Measurements from ENCODE around the gene CNTN5.
"Not testable (repeated sequence)": the region's sequence is repeated elsewhere in the genome, so short reads cannot be mapped to it uniquely, and the experiment has no call there.

Gene CNTN5

GRCh38 chr11:99795999-99796398, 775.2 kb downstream of the CNTN5 start:
- DNase-seq = no peak

DNA sequence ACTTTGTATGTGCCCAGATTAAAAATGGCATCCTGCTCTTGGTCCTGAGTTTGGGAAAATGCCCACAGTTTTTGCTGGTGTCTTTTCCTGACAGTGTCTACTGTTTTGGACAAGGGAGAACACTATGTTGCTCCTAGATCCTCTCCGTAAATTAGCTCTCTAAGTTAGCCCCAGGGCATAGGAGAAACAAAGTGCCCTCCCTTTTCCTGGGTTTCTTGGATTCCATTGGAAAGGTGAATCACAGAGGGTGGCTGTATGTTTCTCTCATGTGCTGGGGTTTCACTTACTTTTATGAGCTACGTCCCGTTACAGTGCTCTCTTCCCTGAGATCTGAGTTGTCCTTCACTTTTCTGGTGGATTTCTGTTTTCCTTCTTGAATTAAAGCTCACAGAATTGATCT, 782.8 kb downstream of the CNTN5 start:
- DNase-seq = no peak

GRCh38 chr11:99812516-99812915, 791.8 kb downstream of the CNTN5 start:
- no peak for DNase-seq

- no peak for DNase-seq
Measured at GRCh38 chr11:99814021-99814420, 793.3 kb downstream of the CNTN5 start.

DNA sequence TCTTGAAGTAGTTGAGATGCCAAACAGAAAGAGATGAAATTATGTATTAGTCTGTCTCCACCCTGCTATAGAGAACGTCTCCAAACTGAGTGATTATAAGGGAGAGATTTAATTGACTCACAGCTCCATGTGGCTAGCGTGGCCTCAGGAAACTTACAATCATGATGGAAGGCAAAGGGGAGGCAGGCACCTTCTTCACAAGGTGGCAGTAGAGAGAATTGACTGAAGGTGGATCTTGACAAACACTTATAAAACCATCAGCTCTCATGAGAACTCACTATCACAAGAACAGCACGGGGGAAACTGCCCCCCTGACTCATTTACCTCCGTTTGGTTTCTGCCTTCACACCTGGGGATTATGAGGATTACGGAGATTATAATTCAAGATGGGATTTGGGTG, 794.0 kb downstream of the CNTN5 start:
- no peak for DNase-seq

DNA sequence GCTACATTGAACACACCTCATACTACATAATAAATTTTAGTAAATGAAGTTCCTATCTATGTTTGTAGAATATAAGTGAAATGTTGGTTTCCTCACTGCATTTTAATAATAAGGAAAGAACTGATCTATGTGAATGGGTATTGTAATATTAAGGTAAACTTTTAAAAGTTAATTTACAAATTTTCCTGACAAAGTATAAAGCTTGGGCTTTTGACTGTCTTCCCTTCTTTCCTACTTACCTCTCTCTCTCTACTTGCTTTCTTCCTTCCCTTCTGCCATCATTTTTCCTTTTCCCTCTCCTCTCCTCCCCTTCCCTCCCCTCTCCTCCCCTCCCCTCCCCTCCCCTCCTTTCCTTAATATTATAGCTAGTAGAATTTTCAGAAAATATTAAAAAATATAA, 798.2 kb downstream of the CNTN5 start:
- no peak for DNase-seq

- no peak for DNase-seq
Measured at GRCh38 chr11:99822846-99823565, 802.3 kb downstream of the CNTN5 start.

- DNase-seq = not testable (repeated sequence)
Measured at GRCh38 chr11:99836739-99837138, 816.0 kb downstream of the CNTN5 start.

DNA sequence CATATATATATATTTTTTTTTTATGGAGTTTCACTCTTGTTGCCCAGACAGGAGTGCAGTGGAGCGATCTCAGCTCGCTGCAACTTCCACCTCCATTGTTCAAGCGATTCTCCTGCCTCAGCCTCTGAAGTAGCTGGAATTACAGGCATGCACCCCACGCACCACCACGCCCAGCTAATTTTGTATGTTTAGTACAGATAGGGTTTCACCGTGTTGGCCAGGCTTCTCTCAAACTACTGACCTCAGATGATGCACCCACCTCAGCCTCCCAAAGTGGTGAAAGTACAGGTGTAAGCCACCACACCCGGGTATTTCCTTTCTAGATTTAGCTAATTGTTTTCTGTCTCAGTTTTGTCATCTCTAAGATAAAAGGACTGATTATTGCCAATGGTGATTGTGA, 821.1 kb downstream of the CNTN5 start:
- DNase-seq = no peak

- no peak for DNase-seq
Measured at GRCh38 chr11:99865951-99866350, 845.2 kb downstream of the CNTN5 start.

DNA sequence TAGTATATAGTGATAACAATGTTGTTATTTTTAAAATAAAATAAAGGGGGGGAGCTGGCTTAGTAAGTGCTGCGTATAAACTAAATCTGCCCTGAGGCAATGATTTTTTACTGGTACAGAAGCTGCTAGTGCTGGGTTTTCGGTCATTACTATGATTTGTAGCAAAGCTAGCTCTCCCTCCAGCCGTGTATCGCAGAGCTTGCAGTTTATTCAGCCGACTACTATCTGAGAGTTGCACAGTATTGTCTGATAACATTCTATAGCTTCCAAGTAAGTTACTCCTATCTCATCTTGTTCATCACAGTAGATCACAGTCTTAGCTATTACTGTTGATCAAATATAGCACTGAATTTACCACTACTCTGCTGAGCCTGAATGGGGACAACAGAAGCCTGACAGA, 860.9 kb downstream of the CNTN5 start:
- DNase-seq = no peak

- no peak for DNase-seq
Measured at GRCh38 chr11:99884750-99885149, 864.0 kb downstream of the CNTN5 start.

- DNase-seq = no peak
Measured at GRCh38 chr11:99887481-99887880, 866.7 kb downstream of the CNTN5 start.

- no peak for DNase-seq
Measured at GRCh38 chr11:99893811-99894210, 873.1 kb downstream of the CNTN5 start.

GRCh38 chr11:99901175-99901574, 880.4 kb downstream of the CNTN5 start:
- no peak for DNase-seq

DNA sequence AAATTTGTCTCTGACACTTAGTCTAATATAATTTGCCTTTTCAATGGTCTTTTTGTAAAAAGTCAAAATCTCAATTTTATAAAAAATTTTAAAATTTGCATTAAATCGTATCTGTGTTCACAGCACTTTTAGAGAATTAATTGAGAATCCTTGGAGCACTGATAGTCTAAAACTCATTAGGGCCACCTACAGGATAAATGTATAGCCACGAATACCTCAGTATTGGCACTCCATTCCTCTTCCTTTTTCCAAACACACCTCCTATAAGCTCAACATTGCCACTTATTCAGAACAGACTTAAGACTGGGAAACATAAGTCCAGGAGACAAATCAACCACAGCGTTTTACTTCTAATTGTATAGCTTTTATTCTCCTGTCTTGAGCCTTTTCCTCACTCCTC, 890.4 kb downstream of the CNTN5 start:
- DNase-seq = no peak

DNA sequence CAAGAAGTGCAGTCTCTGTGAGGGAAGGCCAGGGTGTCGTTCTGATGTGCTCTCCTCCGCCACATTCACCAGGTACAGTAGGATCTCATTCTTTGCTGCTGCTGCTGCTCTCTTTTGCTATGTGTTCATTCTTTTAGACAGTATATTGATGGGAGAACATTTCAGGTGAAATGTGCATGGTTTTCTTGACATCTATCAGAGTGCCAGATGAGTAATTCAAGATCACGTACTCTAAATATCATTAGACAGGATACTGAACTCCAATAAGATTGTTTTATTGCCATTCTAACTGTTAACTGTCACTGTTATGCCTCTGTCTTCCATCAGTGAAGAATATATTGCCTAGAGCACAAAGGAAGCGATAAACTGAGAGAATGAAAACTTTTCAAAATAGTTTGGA, 895.3 kb downstream of the CNTN5 start:
- DNase-seq = no peak

DNA sequence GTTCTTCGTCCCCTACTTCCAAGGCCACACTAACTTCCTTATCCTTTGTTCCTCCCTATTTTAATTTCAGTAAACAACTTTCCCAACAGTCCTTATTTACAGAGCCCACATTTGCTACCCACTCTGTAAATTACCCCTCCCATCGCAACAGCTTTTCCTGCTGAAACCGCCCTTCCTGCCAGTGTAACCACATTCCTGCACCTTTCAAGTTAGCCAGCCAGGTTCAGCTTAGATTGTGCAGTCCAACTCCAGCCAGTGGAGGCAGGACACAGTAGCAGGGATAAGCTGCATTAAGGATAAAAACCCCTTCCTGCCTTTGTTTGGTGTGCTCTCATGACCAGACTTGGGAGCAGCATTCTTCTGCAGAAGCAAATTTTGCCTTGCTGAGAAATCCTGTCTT, 898.0 kb downstream of the CNTN5 start:
- no peak for DNase-seq

DNA sequence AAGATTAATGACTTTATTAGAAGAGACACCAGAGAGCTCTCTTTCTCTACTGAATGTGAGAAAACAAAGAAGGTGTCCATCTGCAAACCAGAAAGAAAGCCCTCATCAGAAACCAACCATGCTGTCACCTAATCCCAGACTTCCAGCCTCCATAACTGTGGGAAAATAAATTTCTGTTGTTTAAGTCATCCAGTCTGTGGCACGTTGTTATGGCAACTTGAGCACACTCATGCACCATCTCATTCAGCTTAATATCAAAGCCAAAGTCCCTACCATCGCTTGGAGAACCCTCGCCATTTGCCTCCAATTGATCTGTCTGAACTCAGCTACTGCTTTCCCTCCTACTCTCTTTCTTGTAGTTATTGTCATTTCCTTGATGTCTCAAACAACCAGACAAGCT, 900.2 kb downstream of the CNTN5 start:
- DNase-seq = no peak

DNA sequence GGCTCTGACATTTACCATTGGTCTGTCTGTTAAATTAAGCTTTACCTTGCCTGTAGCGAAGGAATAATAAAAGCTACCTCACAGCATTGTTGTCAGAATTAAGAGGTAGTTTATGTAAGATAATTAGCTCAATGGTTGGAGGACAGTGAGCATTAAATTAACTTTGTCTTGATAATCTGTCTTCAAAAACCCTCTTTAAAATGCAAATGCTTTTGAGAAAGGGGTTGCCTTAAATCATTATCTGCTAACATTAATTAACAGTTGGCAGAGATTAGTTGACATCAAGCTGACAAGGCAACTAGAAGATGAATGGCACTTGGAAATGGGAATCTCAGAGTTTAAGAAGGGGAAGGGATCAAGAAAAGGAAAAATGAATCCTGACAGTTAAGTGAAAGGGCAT, 905.2 kb downstream of the CNTN5 start:
- DNase-seq = no peak

- no peak for DNase-seq
Measured at GRCh38 chr11:99932684-99933083, 911.9 kb downstream of the CNTN5 start.

DNA sequence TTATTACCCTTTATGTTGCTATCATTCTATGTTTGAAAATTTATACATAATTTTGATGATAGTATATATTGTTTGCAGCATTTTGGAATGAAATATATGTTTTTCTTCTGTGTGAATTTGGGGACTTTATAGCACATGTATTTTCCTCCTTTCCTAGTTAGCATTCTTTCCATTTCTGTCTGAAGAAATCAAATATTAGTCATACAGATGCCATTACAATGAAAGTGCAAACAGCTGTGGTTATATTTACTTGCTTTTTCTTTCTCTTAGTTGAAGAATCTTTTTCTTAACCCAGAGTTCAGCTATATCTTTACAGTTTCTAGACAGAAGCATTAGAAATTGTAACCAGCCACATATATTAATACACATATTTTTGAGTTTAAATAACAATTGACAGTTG, 913.3 kb downstream of the CNTN5 start:
- DNase-seq = no peak

- no peak for DNase-seq
Measured at GRCh38 chr11:99937330-99937729, 916.6 kb downstream of the CNTN5 start.

- DNase-seq = no peak
Measured at GRCh38 chr11:99952816-99953215, 932.1 kb downstream of the CNTN5 start.

GRCh38 chr11:99960536-99960935, 939.8 kb downstream of the CNTN5 start:
- no peak for DNase-seq

- DNase-seq = no peak
Measured at GRCh38 chr11:99968336-99968735, 947.6 kb downstream of the CNTN5 start.
